GM19452 (cell line): ENCODE results near the gene CSHL1.

Experiments used
- ATAC-seq: cut with Tn5 transposase; IDR thresholded peaks from one replicate; pipeline ENCODE4 v1.9.1; 2021; ENCODE audit not compliant: unreplicated experiment

Gene CSHL1

GRCh38 chr17:63911041-63911635 lies at the start of gene CSHL1:
CSHL1 (minus strand) TSS chr17:63911258; CDS start chr17:63911196, 62 bp downstream.
- no peak for ATAC-seq

DNA sequence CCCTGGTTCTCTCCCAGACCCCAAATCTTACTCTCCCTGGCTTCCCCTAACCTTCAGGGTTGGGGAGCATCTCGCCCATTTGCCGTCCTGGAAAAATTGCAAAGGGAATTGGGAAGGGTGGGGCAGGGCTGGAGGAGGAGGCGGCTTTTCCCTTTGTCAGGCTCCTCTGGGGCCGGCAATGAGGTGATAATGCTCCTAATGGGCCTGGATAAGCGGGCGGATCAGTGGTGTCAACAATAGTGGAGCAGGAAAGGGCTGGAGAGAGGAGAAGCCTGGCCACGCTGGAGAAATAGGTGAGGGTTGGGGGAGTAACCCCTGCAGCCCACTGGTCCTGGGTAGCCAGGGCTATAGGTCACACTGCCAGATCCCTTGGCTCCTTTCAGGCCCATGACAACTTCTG lies 49.4 kb upstream of the CSHL1 start:
- ATAC-seq = no peak

GRCh38 chr17:63960006-63960405 lies 48.9 kb upstream of the CSHL1 start:
- ATAC-seq = no peak

GRCh38 chr17:63956296-63956920 lies 45.4 kb upstream of the CSHL1 start:
- no peak for ATAC-seq

DNA sequence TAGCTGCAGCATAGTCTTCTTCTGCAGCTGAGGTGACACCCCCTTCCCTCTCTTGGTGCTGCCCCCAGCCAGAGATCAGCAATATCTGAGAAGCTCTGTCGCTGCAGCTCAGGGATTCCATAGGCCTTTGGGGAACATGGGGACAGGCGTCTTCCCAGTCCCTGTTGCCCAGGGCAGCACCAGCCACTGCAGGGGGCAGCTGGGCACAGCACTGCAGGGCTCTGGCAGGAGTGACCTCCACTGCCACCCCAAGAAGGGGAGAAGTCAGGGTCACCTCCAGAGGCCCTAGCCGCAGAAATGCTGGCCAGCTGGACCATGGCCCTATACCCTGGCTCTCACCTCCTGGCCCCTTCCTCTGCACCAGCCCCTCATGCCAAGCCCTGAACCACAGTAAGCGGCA lies 44.7 kb upstream of the CSHL1 start:
- no peak for ATAC-seq

- ATAC-seq = no peak
Observed at GRCh38 chr17:63955232-63955631, 44.2 kb upstream of the CSHL1 start.

GRCh38 chr17:63954402-63955063 lies 43.5 kb upstream of the CSHL1 start:
- peak; percentile 80 for ATAC-seq

GRCh38 chr17:63950940-63951907 lies 40.2 kb upstream of the CSHL1 start:
- no peak for ATAC-seq

- ATAC-seq = no peak
Observed at GRCh38 chr17:63949576-63950250, 38.7 kb upstream of the CSHL1 start.

DNA sequence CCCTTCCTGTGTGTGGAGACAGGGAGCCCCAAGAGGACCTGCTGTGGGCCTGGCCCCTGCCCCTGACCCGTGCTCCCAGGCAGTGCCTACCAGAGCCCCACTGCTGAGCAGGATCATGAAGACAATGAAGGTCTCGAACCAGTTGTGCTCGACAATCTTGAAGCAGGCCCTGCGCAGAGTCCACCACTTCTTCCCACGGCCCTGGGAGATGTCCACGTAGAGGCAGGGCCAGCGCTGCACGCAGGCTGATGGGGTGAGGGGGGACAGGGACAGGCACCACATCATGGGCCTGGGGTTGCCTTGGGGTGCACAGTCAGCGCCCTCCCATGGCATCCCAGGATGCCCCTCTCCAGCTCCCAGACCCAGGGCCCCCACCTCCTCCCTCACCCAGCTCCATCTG lies 37.5 kb upstream of the CSHL1 start:
- ATAC-seq = no peak

DNA sequence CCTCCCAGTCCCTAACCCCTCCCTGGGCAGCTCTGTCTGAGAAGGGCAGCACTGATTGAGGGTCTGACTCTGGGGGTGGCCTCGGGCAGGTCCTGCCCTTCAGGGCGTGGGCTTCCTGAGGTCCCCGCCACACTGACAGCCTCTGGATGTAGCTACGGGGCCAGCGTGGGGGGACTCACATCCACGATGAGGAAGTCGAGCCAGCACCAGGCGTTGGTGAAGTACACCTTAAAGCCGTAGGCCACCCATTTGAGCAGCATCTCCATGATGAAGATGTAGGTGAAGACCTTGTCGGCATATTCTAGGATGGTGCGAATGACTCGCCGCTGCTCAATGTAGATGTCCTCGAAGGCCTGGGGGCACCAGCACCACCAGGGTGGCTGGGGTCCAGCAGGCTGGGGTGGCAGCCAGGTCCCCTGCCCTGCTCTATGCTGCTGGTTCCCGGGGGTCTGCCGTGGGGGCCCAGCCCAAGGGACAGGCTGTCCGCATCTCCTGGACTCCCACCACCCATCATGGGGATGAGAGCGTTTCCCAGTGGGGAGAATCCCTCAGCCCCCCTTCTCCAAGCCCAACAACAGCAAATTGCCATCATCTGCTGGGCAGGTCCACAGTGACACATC lies 36.8 kb upstream of the CSHL1 start:
- ATAC-seq = no peak

DNA sequence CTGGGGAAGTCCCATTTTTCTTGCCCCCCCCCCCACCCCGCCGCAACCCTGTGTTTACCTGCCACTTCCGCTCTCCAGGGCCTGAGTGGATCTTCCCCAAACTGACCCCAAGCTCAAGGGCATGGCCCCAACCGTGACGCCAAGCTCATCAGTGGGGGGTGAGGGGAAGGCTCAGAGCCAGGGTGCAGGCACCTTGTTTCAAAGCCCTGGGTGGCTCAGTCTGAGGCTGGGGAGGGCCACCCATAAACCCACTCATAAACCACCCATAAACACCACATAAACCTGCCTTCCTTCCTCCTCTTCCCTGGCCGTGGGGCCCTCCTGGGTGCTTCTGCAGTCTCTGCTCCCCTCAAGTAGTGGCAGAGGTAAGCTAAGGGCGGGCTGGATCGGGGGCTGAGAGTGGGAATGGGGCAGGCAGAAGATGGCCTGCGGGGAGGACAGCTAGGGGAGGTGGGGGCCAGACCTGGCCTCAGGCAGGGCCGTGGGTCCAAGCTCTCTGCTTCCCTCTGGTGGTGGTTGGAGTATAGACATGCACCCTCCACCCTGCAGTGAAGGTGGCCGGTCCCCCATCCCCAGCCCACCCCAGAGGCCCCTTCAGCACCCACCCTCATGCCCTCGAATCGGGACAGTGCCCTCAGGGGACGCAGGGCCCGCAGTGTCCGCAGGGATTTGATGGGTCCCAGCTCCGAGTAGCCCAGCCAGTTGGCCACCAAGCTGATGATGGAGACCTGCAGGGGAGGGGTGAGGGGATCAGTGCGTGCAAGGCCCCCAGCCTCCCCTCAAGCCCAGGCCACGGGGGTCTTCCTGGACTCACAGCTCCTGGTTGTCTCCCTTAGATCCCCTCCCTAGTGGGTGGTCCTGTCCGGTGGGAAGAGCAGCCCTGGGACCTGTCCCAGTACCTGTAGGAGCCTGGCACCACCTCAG lies 35.6 kb upstream of the CSHL1 start:
- ATAC-seq = peak; percentile 78

GRCh38 chr17:63945784-63946439 lies 34.9 kb upstream of the CSHL1 start:
- ATAC-seq = no peak

DNA sequence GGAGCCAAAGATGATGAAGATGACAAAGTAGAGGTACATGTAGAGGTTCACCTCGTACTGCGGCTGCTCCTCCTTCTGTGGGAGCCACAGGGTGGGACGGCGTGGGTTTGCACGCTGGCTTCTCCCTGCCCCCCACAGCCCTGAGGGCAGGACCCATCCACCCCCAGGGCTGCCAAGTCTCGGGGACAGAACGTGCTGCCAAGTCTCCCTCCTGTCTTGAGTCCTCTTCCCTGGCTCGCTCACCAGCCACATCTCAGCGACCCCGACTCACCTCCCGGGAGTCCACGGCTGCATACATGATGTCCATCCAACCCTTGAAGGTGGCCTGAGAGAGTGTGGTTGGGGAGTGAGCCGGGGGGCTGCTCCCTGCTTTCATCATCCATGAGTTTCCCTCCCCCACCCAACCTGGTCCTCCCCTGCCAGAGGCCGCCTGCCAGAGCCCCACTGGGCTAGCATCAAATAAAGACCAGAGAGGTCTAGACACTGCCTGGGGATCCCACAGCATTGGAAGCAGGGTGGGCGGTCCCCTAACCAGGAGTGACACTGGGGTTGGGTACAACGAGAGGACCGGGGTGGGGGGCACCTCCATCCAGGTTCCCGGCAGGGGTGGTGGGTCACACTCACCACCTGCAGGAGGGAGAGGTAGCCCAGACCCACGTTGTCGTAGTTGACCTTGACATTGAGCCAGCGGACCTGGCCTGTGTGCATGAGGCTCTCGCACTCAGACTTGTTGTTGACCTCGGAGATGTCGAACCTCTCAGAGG lies 33.9 kb upstream of the CSHL1 start:
- no peak for ATAC-seq

- no peak for ATAC-seq
Observed at GRCh38 chr17:63943745-63944144, 32.7 kb upstream of the CSHL1 start.

- ATAC-seq = no peak
Observed at GRCh38 chr17:63942309-63942985, 31.4 kb upstream of the CSHL1 start.

DNA sequence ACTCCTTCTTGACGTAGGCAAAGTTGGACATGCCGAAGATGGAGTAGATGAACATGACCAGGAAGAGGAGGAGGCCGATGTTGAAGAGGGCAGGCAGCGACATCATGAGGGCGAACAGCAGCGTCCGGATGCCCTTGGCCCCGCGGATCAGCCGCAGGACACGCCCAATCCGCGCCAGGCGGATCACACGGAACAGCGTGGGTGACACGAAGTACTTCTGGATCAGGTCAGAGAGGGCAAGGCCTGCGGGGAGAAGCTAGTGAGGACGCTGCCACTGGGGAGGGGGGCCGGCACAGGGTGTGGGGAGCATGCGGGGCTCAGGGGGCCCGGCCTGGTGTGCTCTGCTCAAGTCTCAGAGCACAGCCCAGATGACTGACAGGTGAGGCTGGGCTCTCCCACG lies 30.7 kb upstream of the CSHL1 start:
- ATAC-seq = no peak
